Measurements from ENCODE around the gene PEDS1. TPM values are rescaled to one million over a fixed set of nuclear protein-coding genes. Genes with fewer than 3 reads are reported as not detected.
A peak's percentile ranks its signal among the peaks of the same experiment; 100 is the strongest.

Gene PEDS1
- total RNA-seq, 1 experiment from 2014 or later = 35.6 TPM

- H3K4me1 Mint-ChIP-seq = peaks cover 4% of the 10 kb centered on the region; the same call in 1 of the 2 replicates
- peaks cover 39% of the 10 kb centered on the region for H3K36me3 Mint-ChIP-seq
- ChIA-PET CTCF (interaction anchor here (0.7 to 2.3 kb wide), 14 partner anchors 9 to 174 kb away, joined by 3 to 23 read pairs (median 4); partner anchors contain the start of gene PEDS1), POLR2A (no interaction called here)
- no peaks in the 10 kb centered on the region for H3K9me3 Mint-ChIP-seq
- H3K4me3 Mint-ChIP-seq = no peak overlapping the region
- DNase-seq (ENCODE audit: low spot score) = no peak
- TF ChIP-seq ATF1 (CRISPR knock-in tag; IDR thresholded peaks at IDR 0.05) (no peak), ZNF232 (CRISPR knock-in tag; IDR thresholded peaks at IDR 0.05) (no peak), FOXK1 (CRISPR knock-in tag; IDR thresholded peaks at IDR 0.05) (no peak), ZBTB43 (CRISPR knock-in tag; IDR thresholded peaks at IDR 0.05) (no peak), SOX15 (CRISPR knock-in tag; IDR thresholded peaks at IDR 0.05) (no peak), IRF2 (CRISPR knock-in tag; IDR thresholded peaks at IDR 0.05; ENCODE audit: borderline replicate concordance, low read depth) (no peak), JUN (CRISPR knock-in tag; IDR thresholded peaks at IDR 0.05) (no peak), CREB1 (CRISPR knock-in tag; IDR thresholded peaks at IDR 0.05) (no peak), ERG (CRISPR knock-in tag; IDR thresholded peaks at IDR 0.05) (no peak)
- TF ChIP-seq, protein P1, sequence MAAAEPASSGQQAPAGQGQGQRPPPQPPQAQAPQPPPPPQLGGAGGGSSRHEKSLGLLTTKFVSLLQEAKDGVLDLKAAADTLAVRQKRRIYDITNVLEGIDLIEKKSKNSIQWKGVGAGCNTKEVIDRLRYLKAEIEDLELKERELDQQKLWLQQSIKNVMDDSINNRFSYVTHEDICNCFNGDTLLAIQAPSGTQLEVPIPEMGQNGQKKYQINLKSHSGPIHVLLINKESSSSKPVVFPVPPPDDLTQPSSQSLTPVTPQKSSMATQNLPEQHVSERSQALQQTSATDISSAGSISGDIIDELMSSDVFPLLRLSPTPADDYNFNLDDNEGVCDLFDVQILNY (CRISPR knock-in tag; IDR thresholded peaks at IDR 0.05) = no peak
- TF ChIP-seq, protein P2, sequence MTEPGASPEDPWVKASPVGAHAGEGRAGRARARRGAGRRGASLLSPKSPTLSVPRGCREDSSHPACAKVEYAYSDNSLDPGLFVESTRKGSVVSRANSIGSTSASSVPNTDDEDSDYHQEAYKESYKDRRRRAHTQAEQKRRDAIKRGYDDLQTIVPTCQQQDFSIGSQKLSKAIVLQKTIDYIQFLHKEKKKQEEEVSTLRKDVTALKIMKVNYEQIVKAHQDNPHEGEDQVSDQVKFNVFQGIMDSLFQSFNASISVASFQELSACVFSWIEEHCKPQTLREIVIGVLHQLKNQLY (CRISPR knock-in tag; IDR thresholded peaks at IDR 0.05) = no peak
- no peaks in the 10 kb centered on the region; the same call in 1 of the 2 replicates for H3K27me3 Mint-ChIP-seq (ENCODE audit: low read depth)
- no peak overlapping the region for H3K27ac Mint-ChIP-seq
- ATAC-seq = peak; percentile 20; the same call in 1 of the 2 replicates
These were observed 19.9 kb downstream of the PEDS1 start for GRCh38 chr20:50133474-50134217.

- Mint-ChIP-seq H3K27ac (no peak overlapping the region), H3K9me3 (no peaks in the 10 kb centered on the region), H3K36me3 (peaks cover 43% of the 10 kb centered on the region), H3K4me3 (no peak overlapping the region), H3K4me1 (0 out of 2 replicates have a peak, but pooled peaks cover 4% of the 10 kb centered on the region), H3K27me3 (ENCODE audit: low read depth) (no peaks in the 10 kb centered on the region; the same call in 1 of the 2 replicates)
- POLR2A ChIA-PET = no interaction called here
- CTCF ChIA-PET = interaction anchor here (0.7 kb wide), 1 partner anchor 11 kb away, joined by 4 read pairs; no protein-coding TSS in a partner anchor
- ATAC-seq (no peak), DNase-seq (ENCODE audit: low spot score) (no peak)
- no peak for TF ChIP-seq NR1H2 (CRISPR knock-in tag; IDR thresholded peaks at IDR 0.05)
- TF ChIP-seq MXD4 (CRISPR knock-in tag; IDR thresholded peaks at IDR 0.05; ENCODE audit: borderline replicate concordance) = no peak
These were observed 20.5 kb downstream of the PEDS1 start for GRCh38 chr20:50133041-50133440.

DNA sequence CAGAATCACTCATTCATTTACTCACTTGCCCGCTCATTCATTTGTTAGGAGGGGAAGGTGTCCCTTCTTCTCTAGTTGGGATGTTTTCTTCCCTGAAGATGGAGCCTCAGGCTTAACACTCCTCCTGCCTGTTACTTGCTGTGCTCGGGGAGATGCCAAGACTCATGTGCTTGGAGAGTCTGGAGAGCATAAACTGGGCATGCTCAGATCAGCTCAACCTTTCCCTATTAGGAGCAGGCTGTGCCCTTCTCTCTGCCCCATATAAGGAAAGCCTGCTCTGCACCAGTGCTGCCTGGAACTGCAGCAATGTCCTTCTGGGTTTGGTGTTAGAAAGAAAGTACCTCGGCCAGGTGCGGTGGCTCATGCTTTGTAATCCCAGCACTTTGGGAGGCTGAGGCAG is 22.5 kb downstream of the PEDS1 start:
- peaks cover 59% of the 10 kb centered on the region for H3K36me3 Mint-ChIP-seq
- 0 out of 2 replicates have a peak, but pooled peaks cover 4% of the 10 kb centered on the region for H3K4me1 Mint-ChIP-seq
- H3K27ac Mint-ChIP-seq = 0 out of 2 replicates have a peak overlapping the region, but pooled peaks have one; percentile 57
- no peak overlapping the region for H3K4me3 Mint-ChIP-seq
- ChIA-PET CTCF (no interaction called here), POLR2A (no interaction called here)
- ATAC-seq = no peak
- H3K9me3 Mint-ChIP-seq = no peaks in the 10 kb centered on the region
- no peak for DNase-seq (ENCODE audit: low spot score)
- no peaks in the 10 kb centered on the region; the same call in 1 of the 2 replicates for H3K27me3 Mint-ChIP-seq (ENCODE audit: low read depth)
- TF ChIP-seq NFYB (CRISPR knock-in tag; conservative IDR thresholded peaks at IDR 0.05; ENCODE audit: low read depth) = no peak
- TF ChIP-seq GABPB1 (CRISPR knock-in tag; IDR thresholded peaks at IDR 0.05) = no peak
- TF ChIP-seq ZNF219 (CRISPR knock-in tag; IDR thresholded peaks at IDR 0.05; ENCODE audit: borderline replicate concordance) = no peak
- no peak for TF ChIP-seq EMX1 (CRISPR knock-in tag; IDR thresholded peaks at IDR 0.05)
- no peak for TF ChIP-seq SOX15 (CRISPR knock-in tag; IDR thresholded peaks at IDR 0.05)
- TF ChIP-seq, protein P3, sequence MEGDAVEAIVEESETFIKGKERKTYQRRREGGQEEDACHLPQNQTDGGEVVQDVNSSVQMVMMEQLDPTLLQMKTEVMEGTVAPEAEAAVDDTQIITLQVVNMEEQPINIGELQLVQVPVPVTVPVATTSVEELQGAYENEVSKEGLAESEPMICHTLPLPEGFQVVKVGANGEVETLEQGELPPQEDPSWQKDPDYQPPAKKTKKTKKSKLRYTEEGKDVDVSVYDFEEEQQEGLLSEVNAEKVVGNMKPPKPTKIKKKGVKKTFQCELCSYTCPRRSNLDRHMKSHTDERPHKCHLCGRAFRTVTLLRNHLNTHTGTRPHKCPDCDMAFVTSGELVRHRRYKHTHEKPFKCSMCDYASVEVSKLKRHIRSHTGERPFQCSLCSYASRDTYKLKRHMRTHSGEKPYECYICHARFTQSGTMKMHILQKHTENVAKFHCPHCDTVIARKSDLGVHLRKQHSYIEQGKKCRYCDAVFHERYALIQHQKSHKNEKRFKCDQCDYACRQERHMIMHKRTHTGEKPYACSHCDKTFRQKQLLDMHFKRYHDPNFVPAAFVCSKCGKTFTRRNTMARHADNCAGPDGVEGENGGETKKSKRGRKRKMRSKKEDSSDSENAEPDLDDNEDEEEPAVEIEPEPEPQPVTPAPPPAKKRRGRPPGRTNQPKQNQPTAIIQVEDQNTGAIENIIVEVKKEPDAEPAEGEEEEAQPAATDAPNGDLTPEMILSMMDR (IDR thresholded peaks at IDR 0.05) = no peak
- no peak for TF ChIP-seq ERG (CRISPR knock-in tag; IDR thresholded peaks at IDR 0.05)
- no peak for TF ChIP-seq ELF4 (CRISPR knock-in tag; IDR thresholded peaks at IDR 0.05; ENCODE audit: low read depth)
- no peak for TF ChIP-seq TCF7 (CRISPR knock-in tag; IDR thresholded peaks at IDR 0.05; ENCODE audit: low read depth)
- no peak for TF ChIP-seq CREB1 (CRISPR knock-in tag; IDR thresholded peaks at IDR 0.05)
- TF ChIP-seq, protein P2 (CRISPR knock-in tag; IDR thresholded peaks at IDR 0.05) = no peak
- TF ChIP-seq, protein P4, sequence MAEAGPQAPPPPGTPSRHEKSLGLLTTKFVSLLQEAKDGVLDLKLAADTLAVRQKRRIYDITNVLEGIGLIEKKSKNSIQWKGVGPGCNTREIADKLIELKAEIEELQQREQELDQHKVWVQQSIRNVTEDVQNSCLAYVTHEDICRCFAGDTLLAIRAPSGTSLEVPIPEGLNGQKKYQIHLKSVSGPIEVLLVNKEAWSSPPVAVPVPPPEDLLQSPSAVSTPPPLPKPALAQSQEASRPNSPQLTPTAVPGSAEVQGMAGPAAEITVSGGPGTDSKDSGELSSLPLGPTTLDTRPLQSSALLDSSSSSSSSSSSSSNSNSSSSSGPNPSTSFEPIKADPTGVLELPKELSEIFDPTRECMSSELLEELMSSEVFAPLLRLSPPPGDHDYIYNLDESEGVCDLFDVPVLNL (CRISPR knock-in tag; IDR thresholded peaks at IDR 0.05; ENCODE audit: borderline replicate concordance, low read depth) = no peak
- no peak for TF ChIP-seq GTF2I (CRISPR knock-in tag; conservative IDR thresholded peaks at IDR 0.05)
